Naive thymus-derived CD4-positive, alpha-beta T cell (primary cell): ENCODE measurements around the gene SYCE3. TPM values are rescaled to one million over a fixed set of nuclear protein-coding genes. Genes with fewer than 3 reads are reported as not detected.
A peak's percentile ranks its signal among the peaks of the same experiment; 100 is the strongest.

ENCODE experiments used
- ATAC-seq: fragments of 150-1000 bp; cut with Tn5 transposase; 2 replicates; pipeline ENCODE4 v1.10.0; 2021; ENCODE audit warnings: mild to moderate bottlenecking, moderate library complexity
- CTCF ChIA-PET: fragments of 350-600 bp; sonication (Branson Sonifier 250); formaldehyde crosslinking; loops from one replicate; lab custom pipeline; 2021; ENCODE audit warnings: antibody characterized with exemption; lab: Charles Lee
- POLR2A ChIA-PET: fragments of 350-600 bp; sonication (Branson Sonifier 250); formaldehyde crosslinking; loops from one replicate; lab custom pipeline; 2021; ENCODE audit warnings: antibody characterized with exemption, inconsistent platforms; lab: Charles Lee
- DNase-seq, 9 donors: peaks; one replicate each; pipeline versions ENCODE4 v3.0.0 to v3.0.0-alpha.2; 2020 to 2022; ENCODE audit warnings: mixed read lengths in 1 of 9
- H3K27ac ChIP-seq: one replicate; pipeline ENCODE4 v1.7.0; 2013; ENCODE audit warnings: mild to moderate bottlenecking, low read depth, low read length, moderate library complexity
- H3K27me3 ChIP-seq, 2 donors: one replicate each; pipeline ENCODE4 v1.7.0; 2013; ENCODE audit warnings: low read length in 2 of 2, mild to moderate bottlenecking in 2 of 2, moderate library complexity in 2 of 2; ENCODE audit not compliant: control insufficient read depth in 2 of 2, insufficient read depth in 2 of 2
- H3K36me3 ChIP-seq, 3 experiments: 1 replicate in 2 of 3; 2 replicates in 1 of 3; pipeline ENCODE4 v1.7.0; 2013; ENCODE audit warnings: low read length in 3 of 3, mild to moderate bottlenecking in 3 of 3, moderate library complexity in 1 of 3; ENCODE audit not compliant: insufficient read depth in 3 of 3, control insufficient read depth in 2 of 3
- H3K4me1 ChIP-seq, 2 donors: one replicate each; pipeline ENCODE4 v1.7.0; 2013; ENCODE audit warnings: low read length in 2 of 2, mild to moderate bottlenecking in 2 of 2, moderate library complexity in 1 of 2; ENCODE audit not compliant: control insufficient read depth in 2 of 2, insufficient read depth in 2 of 2
- H3K4me3 ChIP-seq: 2 replicates; pipeline ENCODE4 v1.7.0; 2013; ENCODE audit warnings: mild to moderate bottlenecking, low read length
- H3K9me3 ChIP-seq, 3 experiments: 1 replicate in 2 of 3; 2 replicates in 1 of 3; pipeline ENCODE4 v1.7.0; 2013; ENCODE audit warnings: low read length in 3 of 3; ENCODE audit not compliant: control insufficient read depth in 2 of 3
- H3K27ac Mint-ChIP-seq, 9 donors: one replicate each; pipeline ENCODE4 v1.8.0; 2020 to 2022; ENCODE audit warnings: mixed read lengths in 9 of 9, mild to moderate bottlenecking in 8 of 9, moderate library complexity in 5 of 9, inconsistent platforms in 2 of 9
- H3K27me3 Mint-ChIP-seq, 5 donors: one replicate each; pipeline ENCODE4 v1.8.0; 2021 to 2022; ENCODE audit warnings: mixed read lengths in 5 of 5, mild to moderate bottlenecking in 1 of 5
- H3K36me3 Mint-ChIP-seq, 5 donors: one replicate each; pipeline ENCODE4 v1.8.0; 2020 to 2022; ENCODE audit warnings: mixed read lengths in 5 of 5, mild to moderate bottlenecking in 3 of 5, inconsistent platforms in 1 of 5
- H3K4me1 Mint-ChIP-seq, 7 donors: one replicate each; pipeline ENCODE4 v1.8.0; 2020 to 2022; ENCODE audit warnings: mixed read lengths in 7 of 7, mild to moderate bottlenecking in 3 of 7, inconsistent platforms in 1 of 7
- H3K4me3 Mint-ChIP-seq, 10 donors: one replicate each; pipeline ENCODE4 v1.8.0; 2020 to 2022; ENCODE audit warnings: mild to moderate bottlenecking in 10 of 10, mixed read lengths in 10 of 10, moderate library complexity in 6 of 10, inconsistent platforms in 2 of 10
- H3K9me3 Mint-ChIP-seq, 11 donors: one replicate each; pipeline ENCODE4 v1.8.0; 2020 to 2022; ENCODE audit warnings: mixed read lengths in 11 of 11, mild to moderate bottlenecking in 4 of 11, inconsistent platforms in 1 of 11, moderate library complexity in 1 of 11
- intact Hi-C, 2 donors: fragments of 100-400 bp; cut with micrococcal nuclease; formaldehyde crosslinking; loops; one replicate each; pipeline ENCODE4 v1.15.1; 2023
- polyA plus RNA-seq, 2 donors: library from polyadenylated mRNA; unstranded; fragments of 300-500 nt; fragmentation: Illumina TruSeq; gene quantifications; one replicate each; pipeline ENCODE4 v1.2.3, GENCODE V29; 2021
- total RNA-seq, 6 experiments: library from RNA in 5 of 6; stranded (reverse) in 5 of 6; gene quantifications; 1 replicate in 5 of 6; 2 replicates in 1 of 6; pipeline ENCODE4 v1.2.3 and lab custom pipeline; 2021 to 2026

Gene SYCE3
- total and polyA plus RNA-seq, 7 experiments from 2014 or later: not detected

GRCh38 chr22:50561401-50562358 is 1.0 kb downstream of the SYCE3 start:
- ChIA-PET POLR2A (interaction anchor here (1.8 kb wide), 1 partner anchor 32 kb away, joined by 4 read pairs; the partner anchor contains the start of gene TYMP), CTCF (interaction anchor here (1.0 kb wide), 1 partner anchor 25 kb away, joined by 5 read pairs; no protein-coding TSS in a partner anchor)
- H3K9me3 ChIP-seq: no peaks in the 10 kb centered on the region
- no peak overlapping the region for H3K27ac ChIP-seq
- ATAC-seq (no peak), DNase-seq (no peak)
- H3K36me3 Mint-ChIP-seq: no peaks in the 10 kb centered on the region
- no peaks in the 10 kb centered on the region for H3K27me3 ChIP-seq
- peaks cover 0 to 14% (median 0%) of the 10 kb centered on the region in 5 donors for H3K27me3 Mint-ChIP-seq
- peaks cover 0 to 4% of the 10 kb centered on the region in 2 donors for H3K4me1 ChIP-seq
- no peak overlapping the region for H3K4me3 ChIP-seq
- H3K4me3 Mint-ChIP-seq: peak overlapping the region; percentile 4 to 73 (median 56)
- peak overlapping the region; percentile 18 to 80 (median 69) for H3K27ac Mint-ChIP-seq
- H3K4me1 Mint-ChIP-seq: peaks cover 6 to 24% (median 14%) of the 10 kb centered on the region in 7 donors
- H3K36me3 ChIP-seq: no peaks in the 10 kb centered on the region
- intact Hi-C loops: loop anchor here (1.0 to 2.0 kb wide), 13 partner anchors 13 to 219 kb away; partner anchors contain the start of genes ARSA (in 1 of the 2), CHKB (in 1 of the 2), MAPK8IP2 (in 1 of the 2) and NCAPH2 (in 1 of the 2)
- peaks cover 0 to 3% (median 0%) of the 10 kb centered on the region in 11 donors for H3K9me3 Mint-ChIP-seq

- Mint-ChIP-seq H3K4me1 (peaks cover 6 to 24% (median 13%) of the 10 kb centered on the region in 7 donors), H3K27me3 (peaks cover 0 to 19% (median 0%) of the 10 kb centered on the region in 5 donors), H3K36me3 (no peaks in the 10 kb centered on the region), H3K9me3 (peaks cover 0 to 3% (median 0%) of the 10 kb centered on the region in 11 donors), H3K27ac (no peak overlapping the region), H3K4me3 (peak overlapping the region in 1 of 10 donors; percentile 55)
- Histone ChIP-seq H3K4me1 (peaks cover 0 to 4% of the 10 kb centered on the region in 2 donors), H3K27ac (no peak overlapping the region), H3K4me3 (no peak overlapping the region), H3K9me3 (no peaks in the 10 kb centered on the region), H3K27me3 (no peaks in the 10 kb centered on the region), H3K36me3 (no peaks in the 10 kb centered on the region)
- ChIA-PET POLR2A (interaction anchor here (0.8 to 1.8 kb wide), 5 partner anchors 9 to 61 kb away, joined by 3 to 4 read pairs (median 4); partner anchors contain the start of genes KLHDC7B and TYMP), CTCF (interaction anchor here (0.7 to 2.1 kb wide), 2 partner anchors 9 to 12 kb away, joined by 3 to 7 read pairs; no protein-coding TSS in a partner anchor)
- ATAC-seq (no peak), DNase-seq (no peak)
- intact Hi-C loops: no loop called here
These were observed 2.7 kb downstream of the SYCE3 start for GRCh38 chr22:50560034-50560433.

- Histone ChIP-seq H3K4me1 (no peaks in the 10 kb centered on the region), H3K27ac (no peak overlapping the region), H3K4me3 (no peak overlapping the region), H3K27me3 (no peaks in the 10 kb centered on the region), H3K36me3 (no peaks in the 10 kb centered on the region), H3K9me3 (no peaks in the 10 kb centered on the region)
- CTCF ChIA-PET: interaction anchor here (0.7 to 1.3 kb wide), 3 partner anchors 14 to 42 kb away, joined by 3 to 6 read pairs (median 4); no protein-coding TSS in a partner anchor
- no peak for ATAC-seq
- Mint-ChIP-seq H3K36me3 (peaks cover 0 to 2% (median 0%) of the 10 kb centered on the region in 5 donors), H3K4me1 (peaks cover 3 to 10% (median 5%) of the 10 kb centered on the region in 7 donors), H3K4me3 (no peak overlapping the region), H3K27me3 (peaks cover 0 to 8% (median 0%) of the 10 kb centered on the region in 5 donors), H3K9me3 (peaks cover 0 to 3% (median 0%) of the 10 kb centered on the region in 11 donors), H3K27ac (no peak overlapping the region)
- DNase-seq: no peak
- intact Hi-C loops: no loop called here
- POLR2A ChIA-PET: interaction anchor here (0.6 kb wide), 1 partner anchor 66 kb away, joined by 4 read pairs; no protein-coding TSS in a partner anchor
These were observed 6.0 kb downstream of the SYCE3 start for GRCh38 chr22:50556703-50557102.

GRCh38 chr22:50553310-50553709 is 9.4 kb downstream of the SYCE3 start:
- peaks cover 14 to 17% of the 10 kb centered on the region in 2 donors for H3K4me1 ChIP-seq
- no peak overlapping the region for H3K4me3 ChIP-seq
- no peak overlapping the region for H3K27ac ChIP-seq
- Mint-ChIP-seq H3K4me3 (no peak overlapping the region), H3K27ac (no peak overlapping the region), H3K9me3 (peaks cover 0 to 2% (median 0%) of the 10 kb centered on the region in 11 donors), H3K4me1 (peaks cover 12 to 22% (median 16%) of the 10 kb centered on the region in 7 donors), H3K36me3 (peaks cover 0 to 10% (median 0%) of the 10 kb centered on the region in 5 donors), H3K27me3 (peaks cover 0 to 5% (median 0%) of the 10 kb centered on the region in 5 donors)
- POLR2A ChIA-PET: interaction anchor here (3.9 to 6.3 kb wide), 2 partner anchors 13 to 26 kb away, joined by 20 to 77 read pairs; partner anchors contain the start of genes SCO2 and TYMP
- H3K36me3 ChIP-seq: no peaks in the 10 kb centered on the region
- ATAC-seq: no peak
- H3K27me3 ChIP-seq: no peaks in the 10 kb centered on the region
- CTCF ChIA-PET: interaction anchor here (1.4 kb wide), 1 partner anchor 28 kb away, joined by 5 read pairs; the partner anchor contains the start of gene SCO2
- no peak for DNase-seq
- intact Hi-C loops: no loop called here
- no peaks in the 10 kb centered on the region for H3K9me3 ChIP-seq

GRCh38 chr22:50551160-50551752 is 11.5 kb downstream of the SYCE3 start:
- DNase-seq (no peak), ATAC-seq (no peak)
- Mint-ChIP-seq H3K36me3 (peaks cover 0 to 10% (median 0%) of the 10 kb centered on the region in 5 donors), H3K4me3 (peak overlapping the region in 8 of 10 donors; percentile 32 to 88 (median 50)), H3K27ac (peak overlapping the region in 6 of 9 donors; percentile 25 to 87 (median 70)), H3K4me1 (peaks cover 16 to 22% (median 17%) of the 10 kb centered on the region in 7 donors), H3K9me3 (peaks cover 0 to 2% (median 0%) of the 10 kb centered on the region in 11 donors), H3K27me3 (peaks cover 0 to 5% (median 0%) of the 10 kb centered on the region in 5 donors)
- H3K36me3 ChIP-seq: no peaks in the 10 kb centered on the region
- intact Hi-C loops: no loop called here
- ChIA-PET CTCF (interaction anchor here (0.7 to 4.3 kb wide), 5 partner anchors 9 to 70 kb away, joined by 3 to 31 read pairs (median 3); partner anchors contain the start of gene SCO2), POLR2A (interaction anchor here (0.6 to 6.3 kb wide), 7 partner anchors 8 to 40 kb away, joined by 3 to 77 read pairs (median 5); partner anchors contain the start of genes SCO2, SYCE3 and TYMP)
- no peak overlapping the region for H3K4me3 ChIP-seq
- peaks cover 14 to 22% of the 10 kb centered on the region in 2 donors for H3K4me1 ChIP-seq
- H3K9me3 ChIP-seq: no peaks in the 10 kb centered on the region
- no peak overlapping the region for H3K27ac ChIP-seq
- H3K27me3 ChIP-seq: no peaks in the 10 kb centered on the region
